ENCODE data around the gene TNFRSF11A. TPM values are rescaled to one million over a fixed set of nuclear protein-coding genes. Genes with fewer than 3 reads are reported as not detected.

TNFRSF11A gene
- 2.3 and 9.6 TPM in 2 replicates for total RNA-seq

DNA sequence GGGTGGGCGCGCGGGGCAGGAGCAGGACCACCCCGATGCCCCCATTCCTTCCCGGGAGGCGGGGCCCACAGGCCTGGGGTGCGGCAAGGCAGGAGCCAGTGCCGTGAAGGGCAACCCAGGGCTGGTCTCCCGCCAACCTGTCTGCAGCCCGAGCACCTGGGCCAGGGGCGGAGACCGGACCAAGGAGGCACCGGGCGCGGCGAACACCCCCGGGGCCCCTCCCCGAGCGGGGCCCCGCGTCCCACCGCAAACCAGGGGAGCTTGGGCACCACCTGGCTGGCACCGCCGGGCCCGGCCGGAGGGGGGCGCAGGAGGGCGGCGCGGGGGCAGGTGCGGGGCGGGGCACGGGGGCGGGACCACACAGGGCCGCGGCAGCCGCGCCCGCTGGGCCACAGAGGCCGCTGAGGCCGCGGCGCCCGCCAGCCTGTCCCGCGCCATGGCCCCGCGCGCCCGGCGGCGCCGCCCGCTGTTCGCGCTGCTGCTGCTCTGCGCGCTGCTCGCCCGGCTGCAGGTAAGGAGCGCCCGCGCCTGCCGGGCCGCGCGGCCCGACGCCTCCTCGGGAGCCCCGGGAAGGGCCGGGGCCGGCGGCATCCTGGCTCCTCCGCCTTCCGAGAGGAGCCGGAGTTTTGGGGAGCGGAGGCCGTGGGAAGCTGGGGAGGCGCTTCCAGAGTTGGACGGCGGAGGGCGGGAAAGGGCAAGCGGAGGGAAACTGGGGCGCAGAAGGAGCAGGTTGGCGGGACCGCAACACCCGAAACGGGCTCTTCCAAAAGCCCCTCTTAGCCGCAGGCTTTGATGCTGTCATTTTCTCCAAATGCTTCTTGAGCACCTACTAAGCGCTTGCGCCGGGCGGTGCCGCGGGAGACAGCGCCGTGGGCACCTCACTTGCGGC is at the start of gene TNFRSF11A:
TSS of gene TNFRSF11A (plus strand) at position 394 of the 889 bp plus-strand sequence. CDS start at position 437, 43 bp downstream.

Other genes starting within 250 kb of the TNFRSF11A start
- 39.6 and 55.6 TPM in 2 replicates for gene PIGN, start 138.3 kb upstream of the TNFRSF11A start, total RNA-seq
- gene RELCH, start 138.1 kb upstream of the TNFRSF11A start, total RNA-seq, result 14.6 and 24.9 TPM in 2 replicates
- gene ZCCHC2, start 197.7 kb downstream of the TNFRSF11A start, total RNA-seq, result 6.5 and 18.8 TPM in 2 replicates